ENCODE data around the gene RAB43.
"Not testable (repeated sequence)": the region's sequence is repeated elsewhere in the genome, so short reads cannot be mapped to it uniquely, and the experiment has no call there.

RAB43 gene

GRCh38 chr3:129095285-129095684, 26.3 kb downstream of the RAB43 start:
- no peak for DNase-seq
- ChIA-PET CTCF (interaction anchor here (0.9 to 1.9 kb wide), 4 partner anchors 9 to 125 kb away, joined by 3 to 5 read pairs (median 4); no protein-coding TSS in a partner anchor), POLR2A (no interaction called here)
- Histone ChIP-seq H3K4me3 (ENCODE audit: control insufficient read depth in 1 of 7, extremely low read depth in 1 of 7, insufficient read depth in 4 of 7, low read depth in 2 of 7, low read length in 6 of 7) (no peak overlapping the region), H3K27ac (ENCODE audit: insufficient read depth in 1 of 2, low read depth in 1 of 2, low read length in 2 of 2, poor library complexity in 1 of 2, severe bottlenecking in 2 of 2) (no peak overlapping the region), H3K27me3 (replicated peaks in 2 of 5; ENCODE audit: control insufficient read depth in 4 of 5, insufficient read depth in 5 of 5, low read length in 4 of 5) (no peaks in the 10 kb centered on the region), H3K9me3 (ENCODE audit: control extremely low read depth in 1 of 5, control insufficient read depth in 4 of 5, insufficient read depth in 2 of 5, low read depth in 1 of 5, low read length in 4 of 5) (peaks cover 0 to 4% (median 3%) of the 10 kb centered on the region in 5 experiments), H3K36me3 (ENCODE audit: control insufficient read depth in 4 of 4, insufficient read depth in 4 of 4, low read length in 3 of 4) (peaks cover 4 to 29% (median 12%) of the 10 kb centered on the region in 4 experiments), H3K4me1 (ENCODE audit: control extremely low read depth in 1 of 4, control insufficient read depth in 4 of 4, insufficient read depth in 4 of 4, low read length in 3 of 4) (no peaks in the 10 kb centered on the region)
- 97% methylated on average over 9 of the region's 10 CpGs for WGBS (ENCODE audit: insufficient coverage)

GRCh38 chr3:129088312-129088711, 33.3 kb downstream of the RAB43 start:
- CTCF ChIA-PET; H3K4me3 ChIP-seq (ENCODE audit: control insufficient read depth in 1 of 7, extremely low read depth in 1 of 7, insufficient read depth in 4 of 7, low read depth in 2 of 7, low read length in 6 of 7); H3K27me3 ChIP-seq (replicated peaks in 2 of 5; ENCODE audit: control insufficient read depth in 4 of 5, insufficient read depth in 5 of 5, low read length in 4 of 5); DNase-seq; H3K4me1 ChIP-seq (ENCODE audit: control extremely low read depth in 1 of 4, control insufficient read depth in 4 of 4, insufficient read depth in 4 of 4, low read length in 3 of 4); H3K27ac ChIP-seq (ENCODE audit: insufficient read depth in 1 of 2, low read depth in 1 of 2, low read length in 2 of 2, poor library complexity in 1 of 2, severe bottlenecking in 2 of 2); H3K9me3 ChIP-seq (ENCODE audit: control extremely low read depth in 1 of 5, control insufficient read depth in 4 of 5, insufficient read depth in 2 of 5, low read depth in 1 of 5, low read length in 4 of 5); POLR2A ChIA-PET: not testable (repeated sequence)
- peaks cover 0 to 10% (median 0%) of the 10 kb centered on the region in 4 experiments for H3K36me3 ChIP-seq (ENCODE audit: control insufficient read depth in 4 of 4, insufficient read depth in 4 of 4, low read length in 3 of 4)
- no CpG with 5 or more reads among the region's 6 CpGs for WGBS (ENCODE audit: insufficient coverage)

- H3K27me3 ChIP-seq (replicated peaks in 2 of 5; ENCODE audit: control insufficient read depth in 4 of 5, insufficient read depth in 5 of 5, low read length in 4 of 5); H3K36me3 ChIP-seq (ENCODE audit: control insufficient read depth in 4 of 4, insufficient read depth in 4 of 4, low read length in 3 of 4); H3K4me3 ChIP-seq (ENCODE audit: control insufficient read depth in 1 of 7, extremely low read depth in 1 of 7, insufficient read depth in 4 of 7, low read depth in 2 of 7, low read length in 6 of 7); H3K9me3 ChIP-seq (ENCODE audit: control extremely low read depth in 1 of 5, control insufficient read depth in 4 of 5, insufficient read depth in 2 of 5, low read depth in 1 of 5, low read length in 4 of 5); H3K4me1 ChIP-seq (ENCODE audit: control extremely low read depth in 1 of 4, control insufficient read depth in 4 of 4, insufficient read depth in 4 of 4, low read length in 3 of 4); CTCF ChIA-PET; H3K27ac ChIP-seq (ENCODE audit: insufficient read depth in 1 of 2, low read depth in 1 of 2, low read length in 2 of 2, poor library complexity in 1 of 2, severe bottlenecking in 2 of 2); POLR2A ChIA-PET: not testable (repeated sequence)
- peak; percentile 54 to 76 (median 72) for DNase-seq
- no CpG with 5 or more reads among the region's 9 CpGs for WGBS (ENCODE audit: insufficient coverage)
These were observed 33.7 kb downstream of the RAB43 start for GRCh38 chr3:129087904-129088303.

GRCh38 chr3:129087138-129087702, 34.4 kb downstream of the RAB43 start:
- CTCF ChIA-PET: interaction anchor here (0.7 to 1.1 kb wide), 3 partner anchors 34 to 117 kb away, joined by 3 to 12 read pairs (median 9); no protein-coding TSS in a partner anchor
- H3K27ac ChIP-seq (ENCODE audit: insufficient read depth in 1 of 2, low read depth in 1 of 2, low read length in 2 of 2, poor library complexity in 1 of 2, severe bottlenecking in 2 of 2): no peak overlapping the region

GRCh38 chr3:129085818-129086217, 35.8 kb downstream of the RAB43 start:
- WGBS (ENCODE audit: insufficient coverage): 100% methylated on average over 4 of the region's 4 CpGs
- Histone ChIP-seq H3K27ac (ENCODE audit: insufficient read depth in 1 of 2, low read depth in 1 of 2, low read length in 2 of 2, poor library complexity in 1 of 2, severe bottlenecking in 2 of 2) (no peak overlapping the region), H3K4me3 (ENCODE audit: control insufficient read depth in 1 of 7, extremely low read depth in 1 of 7, insufficient read depth in 4 of 7, low read depth in 2 of 7, low read length in 6 of 7) (no peak overlapping the region), H3K27me3 (replicated peaks in 2 of 5; ENCODE audit: control insufficient read depth in 4 of 5, insufficient read depth in 5 of 5, low read length in 4 of 5) (no peaks in the 10 kb centered on the region), H3K36me3 (ENCODE audit: control insufficient read depth in 4 of 4, insufficient read depth in 4 of 4, low read length in 3 of 4) (no peaks in the 10 kb centered on the region), H3K9me3 (ENCODE audit: control extremely low read depth in 1 of 5, control insufficient read depth in 4 of 5, insufficient read depth in 2 of 5, low read depth in 1 of 5, low read length in 4 of 5) (no peaks in the 10 kb centered on the region), H3K4me1 (ENCODE audit: control extremely low read depth in 1 of 4, control insufficient read depth in 4 of 4, insufficient read depth in 4 of 4, low read length in 3 of 4) (peaks cover 0 to 13% (median 7%) of the 10 kb centered on the region in 4 experiments)
- CTCF ChIA-PET: interaction anchor here (0.9 to 4.4 kb wide), 9 partner anchors 12 to 114 kb away, joined by 3 to 21 read pairs (median 5); partner anchors contain the start of gene GP9
- no peak for DNase-seq
- POLR2A ChIA-PET: no interaction called here

More at GRCh38 chr3:129087138-129087702, 34.4 kb downstream of the RAB43 start:
- no peak overlapping the region for H3K4me3 ChIP-seq (ENCODE audit: control insufficient read depth in 1 of 7, extremely low read depth in 1 of 7, insufficient read depth in 4 of 7, low read depth in 2 of 7, low read length in 6 of 7)
- H3K27me3 ChIP-seq (replicated peaks in 2 of 5; ENCODE audit: control insufficient read depth in 4 of 5, insufficient read depth in 5 of 5, low read length in 4 of 5): no peaks in the 10 kb centered on the region
- no peak for DNase-seq
- H3K4me1 ChIP-seq (ENCODE audit: control extremely low read depth in 1 of 4, control insufficient read depth in 4 of 4, insufficient read depth in 4 of 4, low read length in 3 of 4): peaks cover 0 to 5% (median 1%) of the 10 kb centered on the region in 4 experiments
- peaks cover 0 to 4% (median 0%) of the 10 kb centered on the region in 4 experiments for H3K36me3 ChIP-seq (ENCODE audit: control insufficient read depth in 4 of 4, insufficient read depth in 4 of 4, low read length in 3 of 4)
- POLR2A ChIA-PET: interaction anchor here (0.6 kb wide), 1 partner anchor 13 kb away, joined by 3 read pairs; no protein-coding TSS in a partner anchor
- H3K9me3 ChIP-seq (ENCODE audit: control extremely low read depth in 1 of 5, control insufficient read depth in 4 of 5, insufficient read depth in 2 of 5, low read depth in 1 of 5, low read length in 4 of 5): no peaks in the 10 kb centered on the region
- WGBS (ENCODE audit: insufficient coverage): 85% methylated on average over 4 of the region's 8 CpGs

GRCh38 chr3:129085165-129085715, 36.4 kb downstream of the RAB43 start:
- CTCF ChIA-PET: interaction anchor here (0.8 to 4.4 kb wide), 11 partner anchors 11 to 114 kb away, joined by 3 to 21 read pairs (median 5); partner anchors contain the start of gene GP9
- 100% methylated on average over 11 of the region's 12 CpGs for WGBS (ENCODE audit: insufficient coverage)
- no peak overlapping the region for H3K27ac ChIP-seq (ENCODE audit: insufficient read depth in 1 of 2, low read depth in 1 of 2, low read length in 2 of 2, poor library complexity in 1 of 2, severe bottlenecking in 2 of 2)

GRCh38 chr3:129084501-129084900, 37.1 kb downstream of the RAB43 start:
- H3K27ac ChIP-seq (ENCODE audit: insufficient read depth in 1 of 2, low read depth in 1 of 2, low read length in 2 of 2, poor library complexity in 1 of 2, severe bottlenecking in 2 of 2): no peak overlapping the region
- H3K4me3 ChIP-seq (ENCODE audit: control insufficient read depth in 1 of 7, extremely low read depth in 1 of 7, insufficient read depth in 4 of 7, low read depth in 2 of 7, low read length in 6 of 7): no peak overlapping the region
- no peaks in the 10 kb centered on the region for H3K9me3 ChIP-seq (ENCODE audit: control extremely low read depth in 1 of 5, control insufficient read depth in 4 of 5, insufficient read depth in 2 of 5, low read depth in 1 of 5, low read length in 4 of 5)
- H3K27me3 ChIP-seq (replicated peaks in 2 of 5; ENCODE audit: control insufficient read depth in 4 of 5, insufficient read depth in 5 of 5, low read length in 4 of 5): no peaks in the 10 kb centered on the region
- H3K36me3 ChIP-seq (ENCODE audit: control insufficient read depth in 4 of 4, insufficient read depth in 4 of 4, low read length in 3 of 4): no peaks in the 10 kb centered on the region
- DNase-seq: no peak
- CTCF ChIA-PET: interaction anchor here (0.8 to 4.4 kb wide), 9 partner anchors 10 to 113 kb away, joined by 3 to 21 read pairs (median 4); no protein-coding TSS in a partner anchor
- POLR2A ChIA-PET: interaction anchor here (1.2 kb wide), 1 partner anchor 68 kb away, joined by 4 read pairs; no protein-coding TSS in a partner anchor
- 92% methylated on average over 5 of the region's 6 CpGs for WGBS (ENCODE audit: insufficient coverage)
- H3K4me1 ChIP-seq (ENCODE audit: control extremely low read depth in 1 of 4, control insufficient read depth in 4 of 4, insufficient read depth in 4 of 4, low read length in 3 of 4): peaks cover 0 to 13% (median 7%) of the 10 kb centered on the region in 4 experiments

More at GRCh38 chr3:129085165-129085715, 36.4 kb downstream of the RAB43 start:
- Histone ChIP-seq H3K4me1 (ENCODE audit: control extremely low read depth in 1 of 4, control insufficient read depth in 4 of 4, insufficient read depth in 4 of 4, low read length in 3 of 4) (peaks cover 0 to 13% (median 7%) of the 10 kb centered on the region in 4 experiments), H3K9me3 (ENCODE audit: control extremely low read depth in 1 of 5, control insufficient read depth in 4 of 5, insufficient read depth in 2 of 5, low read depth in 1 of 5, low read length in 4 of 5) (no peaks in the 10 kb centered on the region), H3K36me3 (ENCODE audit: control insufficient read depth in 4 of 4, insufficient read depth in 4 of 4, low read length in 3 of 4) (no peaks in the 10 kb centered on the region), H3K27me3 (replicated peaks in 2 of 5; ENCODE audit: control insufficient read depth in 4 of 5, insufficient read depth in 5 of 5, low read length in 4 of 5) (no peaks in the 10 kb centered on the region), H3K4me3 (ENCODE audit: control insufficient read depth in 1 of 7, extremely low read depth in 1 of 7, insufficient read depth in 4 of 7, low read depth in 2 of 7, low read length in 6 of 7) (no peak overlapping the region)
- DNase-seq: no peak
- POLR2A ChIA-PET: no interaction called here
